RWPE1 (cell line): ENCODE results near the gene IRF2.
"Not testable (repeated sequence)": the region's sequence is repeated elsewhere in the genome, so short reads cannot be mapped to it uniquely, and the experiment has no call there.

Experiments
- CTCF ChIA-PET: fragments of 350-600 bp; sonication (Branson Sonifier 250); formaldehyde crosslinking; extraction: SDS; loops from one replicate; lab custom pipeline; 2021; lab: Yijun Ruan, JAX
- POLR2A ChIA-PET: fragments of 400-600 bp; formaldehyde crosslinking; extraction: SDS; loops from one replicate; lab custom pipeline; 2020; ENCODE audit warnings: antibody characterized with exemption; ENCODE audit not compliant: low non-redundant PET; lab: Yijun Ruan, JAX
- DNase-seq: peaks from one replicate; pipeline ENCODE4 v3.0.0; 2012; ENCODE audit warnings: low spot score
- H3K27ac ChIP-seq: fragments of 450-650 bp; 2 replicates; pipeline ENCODE4 v1.5.1; 2017
- TF ChIP-seq, protein P1 (sequence below): fragments of 450-650 bp; conservative IDR thresholded peaks from 2 replicates; pipeline ENCODE4 v1.5.1; 2017; ENCODE audit warnings: low read depth, mild to moderate bottlenecking

The IRF2 gene

DNA sequence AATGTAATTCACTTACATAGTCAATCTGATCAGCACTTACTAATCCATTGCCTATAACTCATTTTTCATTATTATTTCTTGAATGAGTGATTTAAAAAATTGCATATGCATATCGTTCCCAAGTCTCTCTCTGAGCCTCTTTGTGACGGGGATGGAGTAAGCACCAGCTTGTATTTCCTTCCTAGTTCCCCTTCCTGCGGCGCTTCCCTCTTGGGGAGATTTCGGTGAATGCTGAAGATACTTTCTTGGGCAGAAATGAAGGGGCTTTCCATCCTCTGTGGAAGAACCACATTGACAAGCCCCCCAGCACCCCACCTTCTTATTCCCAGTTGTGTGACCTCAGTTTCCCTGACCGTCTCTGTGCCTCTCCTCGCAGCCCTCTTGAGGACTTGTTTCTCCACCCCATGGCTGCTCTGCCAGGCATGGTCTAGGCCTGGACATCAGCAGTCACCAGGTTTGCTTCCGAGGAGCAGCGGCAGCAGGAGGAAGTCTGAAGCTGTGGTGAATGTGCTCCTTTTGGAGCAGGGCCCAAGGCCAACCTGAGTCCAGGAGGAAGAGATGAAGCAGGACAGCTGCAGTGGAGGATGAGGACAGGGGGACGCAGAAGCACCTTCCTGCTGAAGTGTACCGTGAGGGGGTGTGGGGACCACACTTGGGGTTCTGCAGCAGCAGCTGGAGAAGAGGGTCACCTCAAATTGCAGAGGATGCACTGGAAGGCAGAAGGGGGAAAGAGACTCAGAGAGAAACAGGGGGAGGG, 124.9 kb downstream of the IRF2 start:
- H3K27ac ChIP-seq, result no peak overlapping the region
- TF ChIP-seq, protein P1, sequence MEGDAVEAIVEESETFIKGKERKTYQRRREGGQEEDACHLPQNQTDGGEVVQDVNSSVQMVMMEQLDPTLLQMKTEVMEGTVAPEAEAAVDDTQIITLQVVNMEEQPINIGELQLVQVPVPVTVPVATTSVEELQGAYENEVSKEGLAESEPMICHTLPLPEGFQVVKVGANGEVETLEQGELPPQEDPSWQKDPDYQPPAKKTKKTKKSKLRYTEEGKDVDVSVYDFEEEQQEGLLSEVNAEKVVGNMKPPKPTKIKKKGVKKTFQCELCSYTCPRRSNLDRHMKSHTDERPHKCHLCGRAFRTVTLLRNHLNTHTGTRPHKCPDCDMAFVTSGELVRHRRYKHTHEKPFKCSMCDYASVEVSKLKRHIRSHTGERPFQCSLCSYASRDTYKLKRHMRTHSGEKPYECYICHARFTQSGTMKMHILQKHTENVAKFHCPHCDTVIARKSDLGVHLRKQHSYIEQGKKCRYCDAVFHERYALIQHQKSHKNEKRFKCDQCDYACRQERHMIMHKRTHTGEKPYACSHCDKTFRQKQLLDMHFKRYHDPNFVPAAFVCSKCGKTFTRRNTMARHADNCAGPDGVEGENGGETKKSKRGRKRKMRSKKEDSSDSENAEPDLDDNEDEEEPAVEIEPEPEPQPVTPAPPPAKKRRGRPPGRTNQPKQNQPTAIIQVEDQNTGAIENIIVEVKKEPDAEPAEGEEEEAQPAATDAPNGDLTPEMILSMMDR, result no peak
- CTCF ChIA-PET, result no interaction called here
- DNase-seq, result no peak
- POLR2A ChIA-PET, result no interaction called here

DNA sequence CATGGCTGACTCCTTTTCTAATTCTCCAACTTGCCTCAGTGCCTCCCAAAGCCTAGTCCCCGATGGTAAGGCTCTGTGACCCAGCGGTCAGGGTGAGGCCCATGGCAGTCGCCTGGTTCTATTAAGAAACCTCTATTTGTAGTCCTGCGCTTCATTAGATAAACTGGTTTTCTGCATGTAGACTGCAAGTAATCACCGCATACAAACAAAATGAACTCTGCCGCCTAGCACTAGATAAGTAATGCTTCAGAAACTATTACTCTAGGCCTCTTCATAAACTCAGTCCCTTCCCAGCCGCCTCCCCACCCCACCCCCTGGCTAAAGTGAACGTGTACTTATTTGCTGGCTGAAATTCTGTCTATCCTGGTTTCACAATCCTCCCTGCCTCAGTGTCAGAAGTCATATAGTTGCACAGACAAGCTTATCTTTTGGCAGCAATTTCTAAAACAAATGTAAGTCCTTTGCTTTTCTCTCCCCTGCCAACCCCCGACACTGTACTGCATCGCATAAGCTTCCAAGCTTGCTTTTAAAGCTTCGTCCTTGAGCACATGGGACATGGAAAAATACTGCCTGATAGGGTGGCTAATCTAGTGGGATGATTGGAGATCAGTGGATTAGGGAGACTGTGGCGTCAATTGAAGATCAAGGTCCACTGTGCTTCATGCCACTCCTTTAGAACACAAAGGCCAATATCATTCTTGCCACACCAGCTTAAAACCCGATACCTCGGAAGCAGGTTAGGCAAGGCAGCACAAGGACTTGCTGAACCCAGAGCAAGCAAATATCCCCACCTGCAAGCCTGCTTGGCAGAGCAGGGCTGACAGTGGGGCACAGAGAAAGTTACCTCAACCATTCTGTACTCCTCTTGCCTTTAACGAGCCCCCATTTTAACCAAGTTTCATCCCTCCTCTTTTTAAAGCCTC, 125.8 kb downstream of the IRF2 start:
- TF ChIP-seq, protein P1, result no peak
- H3K27ac ChIP-seq, result peak overlapping the region; percentile 65; the same call in 1 of the 2 replicates
- CTCF ChIA-PET, result no interaction called here
- no peak for DNase-seq
- POLR2A ChIA-PET, result no interaction called here

DNA sequence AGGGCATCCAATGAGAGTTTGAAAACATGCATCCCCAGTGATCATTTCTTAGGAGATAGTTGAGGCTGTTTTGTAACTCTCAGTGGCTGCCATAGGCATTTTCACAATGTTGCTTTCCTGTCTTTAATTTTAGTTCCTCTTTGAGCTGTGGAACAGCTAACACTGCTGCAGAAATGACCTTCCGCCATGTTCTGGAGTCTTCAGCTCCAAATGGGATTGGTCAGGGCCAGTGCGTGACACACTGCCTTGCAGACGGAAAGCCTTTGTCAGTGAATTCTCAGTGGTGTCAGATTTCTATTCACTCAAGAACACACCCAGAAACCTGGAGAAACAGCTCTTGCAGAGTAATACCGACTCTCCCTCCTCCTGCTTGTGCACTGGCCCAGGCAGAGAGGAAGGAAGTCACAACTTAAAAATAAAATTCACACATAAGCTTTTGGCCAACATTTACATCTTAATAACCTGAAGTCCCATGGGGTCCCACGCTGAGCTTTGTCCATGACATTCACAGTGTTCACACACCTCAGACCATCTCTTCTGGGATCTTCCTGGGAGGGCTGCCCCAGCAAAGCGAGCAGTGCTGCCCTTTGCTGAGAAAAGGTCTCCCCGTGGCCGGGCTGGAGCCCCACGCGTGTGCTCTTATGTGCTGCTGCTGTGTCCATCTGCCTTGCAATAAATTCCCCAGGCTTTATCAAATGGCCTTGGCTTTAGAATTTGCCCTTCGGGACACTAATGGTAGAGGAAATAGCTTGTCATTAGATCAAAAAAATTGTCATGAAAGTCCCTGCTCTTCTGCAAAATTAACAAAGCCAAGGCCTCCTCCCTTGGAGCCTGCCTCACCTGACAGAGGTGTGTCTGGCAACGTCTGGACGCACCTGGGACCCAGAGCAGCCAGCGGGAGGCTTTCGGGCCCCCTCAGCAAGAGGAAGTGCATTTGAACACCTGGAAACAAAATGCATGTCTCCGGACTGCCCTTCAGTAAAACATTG, 126.8 kb downstream of the IRF2 start:
- H3K27ac ChIP-seq, result peak overlapping the region; percentile 65
- DNase-seq, result peak; percentile 69
- POLR2A ChIA-PET, result no interaction called here
- TF ChIP-seq, protein P1, result no peak
- CTCF ChIA-PET, result interaction anchor here (1.1 kb wide), 1 partner anchor 84 kb away, joined by 4 read pairs; no protein-coding TSS in a partner anchor

DNA sequence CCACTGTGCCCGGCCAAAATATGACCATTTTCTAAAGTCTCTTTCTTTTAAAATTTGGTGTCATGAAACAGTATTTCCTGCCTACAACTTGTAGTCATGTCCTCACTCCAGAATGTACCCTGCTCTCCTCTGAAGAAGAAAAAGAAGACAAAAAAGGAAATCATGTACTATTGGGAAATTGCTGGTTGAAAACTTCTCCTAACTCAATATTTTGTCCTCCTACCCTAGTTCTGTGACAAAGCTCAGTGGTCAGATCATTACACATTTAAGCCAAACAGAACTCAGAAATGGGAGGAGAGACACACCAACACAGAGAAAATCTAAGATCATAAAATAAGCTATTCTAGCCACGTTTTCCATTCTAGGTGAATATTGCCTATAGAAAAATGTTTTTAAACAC, 127.7 kb downstream of the IRF2 start:
- H3K27ac ChIP-seq, result no peak overlapping the region
- POLR2A ChIA-PET, result no interaction called here
- DNase-seq, result no peak
- CTCF ChIA-PET, result no interaction called here
- TF ChIP-seq, protein P1, result no peak

DNA sequence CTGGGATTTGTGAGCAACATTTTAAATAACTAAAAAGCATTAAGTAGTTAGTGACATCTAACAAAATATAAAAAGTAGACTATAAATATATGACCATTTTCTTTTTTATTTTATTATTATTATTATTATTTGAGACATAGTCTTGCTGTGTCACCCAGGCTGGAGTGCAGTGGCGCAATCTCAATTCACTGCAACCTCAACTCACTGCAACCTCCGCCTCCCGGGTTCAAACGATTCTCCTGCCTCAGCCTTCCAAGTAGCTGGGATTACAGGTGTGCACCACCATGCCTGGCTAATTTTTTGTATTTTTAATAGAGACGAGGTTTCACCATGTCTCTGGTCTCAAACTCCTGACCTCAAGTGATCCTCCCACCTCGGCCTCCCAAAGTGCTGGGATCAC, 128.1 kb downstream of the IRF2 start:
- CTCF ChIA-PET, H3K27ac ChIP-seq, POLR2A ChIA-PET, DNase-seq: not testable (repeated sequence)

DNA sequence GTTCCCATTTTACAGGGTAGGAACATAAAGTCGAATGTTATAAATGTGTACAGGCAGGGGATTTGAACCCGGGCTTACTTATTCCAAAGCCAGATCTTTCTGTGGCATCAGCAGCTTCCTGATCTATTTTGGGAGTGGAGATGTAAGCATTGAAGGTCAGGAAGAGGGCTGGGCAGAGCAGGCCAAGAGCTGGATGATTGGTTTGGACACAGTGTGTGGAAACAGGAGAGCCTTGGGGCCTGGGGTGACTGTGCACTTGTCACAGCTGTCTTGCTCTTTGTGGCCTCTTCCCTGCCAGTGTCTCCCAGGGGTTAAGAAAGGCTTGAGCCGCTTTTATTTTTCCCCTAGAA, 128.8 kb downstream of the IRF2 start:
- no peak overlapping the region for H3K27ac ChIP-seq
- ChIA-PET CTCF (no interaction called here), POLR2A (no interaction called here)
- DNase-seq, result no peak
- TF ChIP-seq, protein P1, result no peak
